HG03558 (cell line): ENCODE measurements around the gene KLHL17.
"Not testable (repeated sequence)": the region's sequence is repeated elsewhere in the genome, so short reads cannot be mapped to it uniquely, and the experiment has no call there.

Experiments used
- ATAC-seq: cut with Tn5 transposase; IDR thresholded peaks from one replicate; pipeline ENCODE4 v1.9.1; 2021; ENCODE audit warnings: moderate number of reproducible peaks; ENCODE audit not compliant: unreplicated experiment; ENCODE audit errors: extremely low read depth

Gene KLHL17

GRCh38 chr1:978835-979743, 18.7 kb downstream of the KLHL17 start:
- no peak for ATAC-seq

DNA sequence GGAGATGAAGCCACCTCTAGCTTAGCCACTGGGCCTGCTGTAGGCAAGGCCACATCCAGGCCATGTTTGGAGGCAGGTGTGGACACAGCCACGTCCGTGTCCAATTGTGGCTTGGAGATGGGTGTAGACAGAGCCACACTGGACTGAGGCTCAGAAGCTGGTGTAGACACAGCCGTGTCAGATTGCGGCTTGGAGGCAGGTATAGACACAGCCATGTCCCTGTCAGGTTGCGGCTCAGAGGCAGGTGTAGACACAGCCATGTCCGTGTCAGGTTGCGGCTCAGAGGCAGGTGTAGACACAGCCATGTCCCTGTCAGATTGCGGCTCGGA, 19.3 kb downstream of the KLHL17 start:
- no peak for ATAC-seq

DNA sequence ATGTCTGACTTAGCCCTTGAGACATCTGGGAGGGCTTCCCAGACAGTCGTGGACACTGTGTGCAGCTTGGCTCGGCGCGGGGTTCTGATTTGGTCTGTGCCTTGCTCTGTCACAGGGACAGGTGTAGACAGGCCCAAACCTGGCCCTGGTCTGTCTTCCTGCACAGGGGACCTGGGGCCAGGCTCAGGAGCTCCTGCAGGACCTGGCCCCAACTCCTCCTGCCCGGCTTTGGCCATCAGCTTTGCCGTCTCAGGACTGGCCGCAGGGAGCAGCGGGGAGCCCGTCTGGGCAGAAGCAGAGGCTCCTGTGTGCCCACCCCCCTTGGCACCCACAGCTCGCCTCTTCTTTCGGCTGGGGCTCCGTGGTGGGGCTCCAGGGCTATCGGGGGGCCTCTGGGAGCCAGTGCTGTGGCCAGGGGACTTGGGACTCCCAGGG, 19.8 kb downstream of the KLHL17 start:
- no peak for ATAC-seq

GRCh38 chr1:980602-981395, 20.4 kb downstream of the KLHL17 start:
- ATAC-seq = no peak

- no peak for ATAC-seq
Measured at GRCh38 chr1:981491-981954, 21.1 kb downstream of the KLHL17 start.

DNA sequence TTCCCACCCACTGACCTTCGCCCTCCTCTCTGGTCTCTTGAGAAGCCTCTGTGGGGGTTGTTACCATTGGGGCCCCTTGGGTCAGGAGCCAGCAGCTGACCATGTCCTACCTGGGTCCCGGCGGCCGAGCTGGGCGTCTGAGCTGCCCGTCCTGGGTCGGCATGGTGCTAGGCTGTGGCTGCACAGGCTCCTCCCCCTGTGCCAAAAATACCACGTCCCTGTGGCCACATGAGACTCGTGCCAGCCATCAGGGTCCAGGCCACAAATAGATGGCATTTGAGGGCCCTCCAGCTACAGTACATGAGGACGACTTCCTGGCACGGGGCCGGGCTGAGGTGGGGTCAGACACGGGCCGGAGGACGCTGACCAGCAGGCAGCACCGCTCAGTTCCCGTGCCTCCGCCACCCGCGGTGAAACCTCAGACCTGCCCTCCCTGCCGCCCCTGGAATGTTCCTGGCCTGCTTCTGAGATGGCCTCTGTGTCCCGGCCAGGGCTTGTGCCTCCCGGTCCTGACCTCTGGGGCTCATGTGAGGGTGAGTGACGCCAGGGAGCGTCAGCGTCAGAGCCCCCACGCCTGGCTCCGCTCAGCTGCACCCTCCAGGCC, 21.7 kb downstream of the KLHL17 start, which contains the start of gene PERM1:
PERM1 (minus strand) TSS at position 139 of the 604 bp plus-strand sequence. CDS start 1,064 bp downstream, outside the sequence.
- ATAC-seq = no peak

GRCh38 chr1:982765-983436, 22.5 kb downstream of the KLHL17 start:
- no peak for ATAC-seq

DNA sequence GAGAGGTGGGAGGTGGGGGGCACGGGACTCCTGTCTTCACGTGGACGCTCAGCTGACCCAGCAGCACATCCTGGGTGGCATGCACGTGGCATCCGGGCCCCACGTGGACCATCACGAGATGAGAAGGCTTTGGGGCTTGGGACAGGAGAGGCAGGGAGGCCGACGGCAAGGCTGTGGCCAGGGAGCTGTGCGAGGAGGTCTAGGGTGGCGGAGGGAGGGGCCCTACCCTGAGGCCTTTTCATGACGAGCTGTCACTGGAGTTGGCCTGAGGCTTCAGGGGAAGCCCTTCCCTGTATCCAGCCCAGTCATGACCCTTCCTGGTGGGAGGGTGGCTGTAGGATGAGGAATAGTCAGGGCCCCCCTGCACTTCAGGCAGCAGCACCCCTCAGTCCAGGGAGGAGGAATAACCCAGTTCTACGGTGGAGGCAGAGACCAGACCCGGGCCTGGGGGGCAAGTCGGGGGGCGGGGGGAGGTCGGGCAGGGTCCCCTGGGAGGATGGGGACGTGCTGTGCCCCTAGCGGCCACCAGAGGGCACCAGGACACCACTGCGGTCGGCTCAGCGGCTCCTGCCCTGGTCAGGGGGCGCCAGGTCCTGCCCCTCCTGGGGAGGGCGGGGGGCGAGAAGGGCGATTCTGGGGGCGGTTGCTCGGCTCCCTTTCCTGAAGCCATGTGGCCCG, 23.6 kb downstream of the KLHL17 start:
- ATAC-seq = no peak

DNA sequence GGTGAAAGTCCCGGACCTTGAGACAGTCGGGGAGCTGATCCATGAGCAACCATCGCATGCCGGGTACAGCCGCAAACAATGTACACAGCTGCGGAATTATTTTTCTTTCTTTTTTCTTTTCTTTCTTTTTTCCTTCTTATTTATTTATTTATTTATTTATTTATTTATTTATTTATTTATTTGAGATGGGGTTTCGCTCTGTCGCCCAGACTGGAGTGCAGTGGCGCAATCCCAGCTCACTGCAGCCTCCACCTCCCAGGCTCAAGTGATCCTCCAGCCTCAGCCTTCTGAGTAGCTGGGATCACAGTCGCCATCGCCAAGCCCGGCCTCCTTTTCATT, 24.1 kb downstream of the KLHL17 start:
- ATAC-seq = no peak

DNA sequence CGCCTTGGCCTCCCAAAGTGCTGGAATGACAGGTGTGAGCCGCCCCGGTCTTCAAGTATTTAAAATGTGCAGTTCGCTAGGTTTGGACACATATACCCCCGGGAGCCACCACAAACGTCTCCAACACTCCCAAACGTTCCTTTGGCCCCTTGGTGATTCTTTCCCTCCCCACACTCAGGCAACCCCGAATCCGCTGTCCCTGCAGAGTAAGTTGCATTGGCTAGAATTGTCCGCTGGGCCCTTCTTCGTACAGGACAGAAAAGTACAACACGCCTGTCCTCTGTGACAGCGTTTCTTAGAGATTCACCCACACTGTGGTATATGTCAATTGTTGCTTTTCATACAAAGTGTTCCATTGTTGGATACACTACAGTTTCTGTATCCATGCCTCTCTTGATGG, 24.7 kb downstream of the KLHL17 start:
- ATAC-seq = no peak

DNA sequence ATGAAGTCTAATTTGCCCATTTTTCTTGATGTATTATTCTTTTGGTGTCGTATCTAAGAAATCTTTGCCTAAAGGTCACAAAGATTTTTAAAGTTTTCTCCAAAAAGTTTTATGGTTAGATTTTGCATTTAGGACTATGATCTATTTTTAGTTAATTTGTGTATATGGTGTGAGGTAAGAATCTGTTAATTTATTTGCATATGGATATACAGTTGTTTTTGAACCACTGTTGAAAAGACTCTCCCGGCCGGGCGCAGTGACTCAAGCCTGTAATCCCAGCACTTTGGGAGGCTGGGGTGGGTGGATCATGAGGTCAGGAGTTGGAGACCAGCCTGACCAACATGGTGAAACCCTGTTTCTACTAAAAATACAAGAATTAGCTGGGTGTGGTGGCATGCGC, 27.7 kb downstream of the KLHL17 start:
- ATAC-seq = not testable (repeated sequence)

DNA sequence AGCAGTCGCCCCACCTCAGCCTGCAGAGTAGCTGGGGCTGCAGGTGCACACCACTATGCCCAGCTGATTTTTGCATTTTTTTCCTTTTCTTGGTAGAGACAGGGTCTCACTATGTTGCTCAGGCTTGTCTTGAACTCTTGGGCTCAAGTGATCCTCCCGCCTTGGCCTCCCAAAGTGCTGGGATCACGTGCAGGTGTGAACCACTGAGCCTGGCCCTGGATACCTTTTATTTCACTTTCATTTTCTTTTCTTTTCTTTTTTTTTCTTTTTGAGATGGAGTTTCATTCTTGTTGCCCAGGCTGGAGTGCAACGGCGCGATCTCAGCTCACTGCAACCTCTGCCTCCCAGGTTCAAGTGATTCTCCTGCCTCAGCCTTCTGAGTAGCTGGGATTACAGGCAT, 30.9 kb downstream of the KLHL17 start:
- not testable (repeated sequence) for ATAC-seq

DNA sequence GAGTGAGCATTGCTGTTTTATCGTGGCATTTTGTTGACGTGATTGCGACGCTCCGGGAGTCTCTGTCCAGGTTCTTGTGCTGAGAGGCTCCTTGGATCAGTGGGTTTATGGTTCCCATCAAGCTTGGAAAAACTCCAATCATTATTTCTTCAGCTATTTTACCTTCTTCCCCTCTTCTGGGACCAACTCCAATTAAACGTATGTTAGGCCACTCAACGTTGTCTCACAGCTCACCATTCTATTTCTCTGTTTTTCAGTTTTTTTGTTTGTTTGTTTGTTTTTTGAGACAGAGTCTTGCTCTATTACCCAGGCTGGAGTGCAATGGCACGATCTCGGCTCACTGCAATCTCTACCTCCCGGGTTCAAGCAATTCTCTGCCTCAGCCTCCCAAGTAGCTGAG, 31.5 kb downstream of the KLHL17 start:
- ATAC-seq = no peak

DNA sequence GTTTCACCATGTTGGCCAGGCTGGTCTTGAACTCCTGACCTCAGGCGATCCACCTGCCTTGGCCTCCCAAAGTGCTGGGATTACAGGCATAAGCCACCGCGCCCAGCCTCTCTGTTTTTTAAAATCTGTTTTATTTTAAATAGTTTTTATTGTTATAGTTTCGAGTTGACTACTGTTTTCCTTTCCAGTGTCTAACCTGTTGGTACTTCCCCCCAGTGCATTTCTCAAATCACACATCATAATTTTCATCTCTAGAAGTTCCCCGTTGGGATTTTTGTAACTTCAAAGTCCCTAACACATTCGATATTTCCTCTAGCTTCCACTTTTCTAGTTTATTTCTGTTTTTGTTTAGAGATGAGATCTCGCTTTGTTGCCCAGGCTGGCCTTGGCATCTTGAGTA, 32.0 kb downstream of the KLHL17 start:
- no peak for ATAC-seq

DNA sequence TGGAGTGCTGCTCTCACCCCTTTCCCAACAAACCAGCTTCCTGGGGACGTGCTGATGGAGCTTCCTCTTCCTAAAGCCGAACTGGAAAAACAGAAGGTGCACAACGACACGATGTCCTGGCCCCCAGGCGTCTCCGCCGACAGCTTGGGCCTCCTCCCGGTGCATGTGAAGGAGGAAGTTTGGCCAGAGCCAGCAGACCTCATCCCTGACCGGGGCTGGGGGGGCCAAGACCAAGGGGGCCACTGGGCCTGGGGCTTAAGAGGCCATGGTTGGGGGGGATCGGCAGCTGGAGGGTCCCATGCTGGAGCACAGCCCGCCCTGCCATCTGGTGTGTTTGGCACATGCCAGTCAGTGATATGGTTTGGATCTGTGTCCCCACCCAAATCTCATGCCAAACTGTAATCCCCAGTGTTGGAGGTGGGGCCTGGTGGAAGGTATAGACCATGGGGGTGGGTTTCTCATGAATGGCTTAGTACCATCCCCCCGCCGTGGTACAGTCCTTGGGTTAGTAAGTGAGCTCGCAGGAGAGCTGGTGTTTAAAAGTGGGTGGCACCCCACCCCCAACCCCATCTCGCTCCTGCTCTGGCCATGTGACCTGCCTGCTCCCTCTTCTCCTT, 33.1 kb downstream of the KLHL17 start:
- ATAC-seq = no peak

- ATAC-seq = not testable (repeated sequence)
Measured at GRCh38 chr1:994546-994945, 34.2 kb downstream of the KLHL17 start.

DNA sequence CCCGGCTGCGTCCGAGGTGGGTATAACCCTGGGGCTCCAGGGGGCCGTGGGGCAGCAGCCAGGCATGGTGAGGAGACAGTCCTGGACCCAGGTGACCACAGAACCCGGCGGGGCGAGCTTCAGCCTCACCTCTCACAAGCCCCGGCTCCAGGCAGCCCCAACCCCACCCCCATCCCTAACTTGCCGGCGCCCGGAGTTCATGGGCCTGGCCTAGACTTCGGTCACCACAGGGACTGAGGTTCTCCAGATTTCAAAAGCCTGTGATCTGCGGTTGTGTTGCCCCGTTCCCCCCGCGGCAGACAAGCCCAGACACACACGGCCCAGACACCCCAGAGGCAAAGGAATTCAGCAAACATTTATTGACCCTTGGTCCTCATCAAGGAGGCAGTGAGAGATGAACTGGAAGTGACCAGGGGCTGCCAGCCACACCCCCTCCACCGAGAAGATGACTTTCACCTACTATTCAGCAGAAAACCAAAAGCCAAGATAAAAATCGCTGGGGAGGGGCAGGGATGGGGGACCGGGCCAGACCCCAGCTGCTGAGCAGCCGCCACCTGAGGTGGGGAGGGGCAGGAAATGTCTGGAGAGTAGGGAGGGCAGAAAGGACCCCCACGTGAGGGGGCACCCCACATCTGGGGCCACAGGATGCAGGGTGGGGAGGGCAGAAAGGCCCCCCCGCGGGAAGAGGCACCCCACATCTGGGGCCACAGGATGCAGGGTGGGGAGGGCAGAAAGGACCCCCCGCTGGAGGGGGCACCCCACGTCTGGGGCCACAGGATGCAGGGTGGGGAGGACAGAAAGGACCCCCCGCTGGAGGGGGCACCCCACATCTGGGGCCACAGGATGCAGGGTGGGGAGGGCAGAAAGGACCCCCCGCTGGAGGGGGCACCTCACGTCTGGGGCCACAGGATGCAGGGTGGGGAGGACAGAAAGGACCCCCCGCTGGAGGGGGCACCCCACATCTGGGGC, 35.6 kb downstream of the KLHL17 start:
- no peak for ATAC-seq
